B cell (primary cell): ENCODE measurements around the gene CPNE4.

ENCODE experiments used
- CTCF ChIP-seq: fragments of 200-600 bp; IDR thresholded peaks from one replicate; pipeline ENCODE4 v1.8.0; 2022; ENCODE audit warnings: antibody characterized with exemption, mild to moderate bottlenecking
- EZH2 ChIP-seq: IDR thresholded peaks from 2 replicates; pipeline ENCODE4 v1.6.1; 2012; ENCODE audit warnings: borderline replicate concordance, low read depth, mild to moderate bottlenecking, moderate library complexity, low read length; ENCODE audit not compliant: insufficient read depth, poor library complexity, severe bottlenecking

GRCh38 chr3:131976448-131976847, 58.4 kb downstream of the CPNE4 start:
- TF ChIP-seq CTCF = no peak
- no peak for TF ChIP-seq EZH2
